ENCODE results near the gene PTPRH.

PTPRH gene, protein sequence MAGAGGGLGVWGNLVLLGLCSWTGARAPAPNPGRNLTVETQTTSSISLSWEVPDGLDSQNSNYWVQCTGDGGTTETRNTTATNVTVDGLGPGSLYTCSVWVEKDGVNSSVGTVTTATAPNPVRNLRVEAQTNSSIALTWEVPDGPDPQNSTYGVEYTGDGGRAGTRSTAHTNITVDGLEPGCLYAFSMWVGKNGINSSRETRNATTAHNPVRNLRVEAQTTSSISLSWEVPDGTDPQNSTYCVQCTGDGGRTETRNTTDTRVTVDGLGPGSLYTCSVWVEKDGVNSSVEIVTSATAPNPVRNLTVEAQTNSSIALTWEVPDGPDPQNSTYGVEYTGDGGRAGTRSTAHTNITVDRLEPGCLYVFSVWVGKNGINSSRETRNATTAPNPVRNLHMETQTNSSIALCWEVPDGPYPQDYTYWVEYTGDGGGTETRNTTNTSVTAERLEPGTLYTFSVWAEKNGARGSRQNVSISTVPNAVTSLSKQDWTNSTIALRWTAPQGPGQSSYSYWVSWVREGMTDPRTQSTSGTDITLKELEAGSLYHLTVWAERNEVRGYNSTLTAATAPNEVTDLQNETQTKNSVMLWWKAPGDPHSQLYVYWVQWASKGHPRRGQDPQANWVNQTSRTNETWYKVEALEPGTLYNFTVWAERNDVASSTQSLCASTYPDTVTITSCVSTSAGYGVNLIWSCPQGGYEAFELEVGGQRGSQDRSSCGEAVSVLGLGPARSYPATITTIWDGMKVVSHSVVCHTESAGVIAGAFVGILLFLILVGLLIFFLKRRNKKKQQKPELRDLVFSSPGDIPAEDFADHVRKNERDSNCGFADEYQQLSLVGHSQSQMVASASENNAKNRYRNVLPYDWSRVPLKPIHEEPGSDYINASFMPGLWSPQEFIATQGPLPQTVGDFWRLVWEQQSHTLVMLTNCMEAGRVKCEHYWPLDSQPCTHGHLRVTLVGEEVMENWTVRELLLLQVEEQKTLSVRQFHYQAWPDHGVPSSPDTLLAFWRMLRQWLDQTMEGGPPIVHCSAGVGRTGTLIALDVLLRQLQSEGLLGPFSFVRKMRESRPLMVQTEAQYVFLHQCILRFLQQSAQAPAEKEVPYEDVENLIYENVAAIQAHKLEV

GRCh38 chr19:55208880-55209692 lies at the start of gene PTPRH:
Gene PTPRH, minus strand, starts transcription at chr19:55209501. Its CDS starts 68 bp downstream, at chr19:55209433.
- Histone ChIP-seq H3K36me3 (ENCODE audit: control insufficient read depth in 1 of 2, insufficient read depth in 2 of 2, low read length in 2 of 2) (no peaks in the 10 kb centered on the region), H3K27me3 (ENCODE audit: low read depth, low read length) (no peaks in the 10 kb centered on the region), H3K4me3 (ENCODE audit: low read depth in 1 of 2, low read length in 2 of 2) (no peak within 1 kb of the TSS), H3K27ac (ENCODE audit: low read length) (peak within 1 kb of the TSS; percentile 77), H3K9me3 (ENCODE audit: control insufficient read depth in 1 of 2, low read length in 2 of 2) (peaks cover 0 to 7% of the 10 kb centered on the region in 2 donors), H3K4me1 (ENCODE audit: control insufficient read depth in 1 of 2, insufficient read depth in 2 of 2, low read length in 2 of 2) (peaks cover 4 to 15% of the 10 kb centered on the region in 2 donors)

GRCh38 chr19:55258476-55258827 lies 49.2 kb upstream of the PTPRH start:
- Histone ChIP-seq H3K36me3 (ENCODE audit: control insufficient read depth in 1 of 2, insufficient read depth in 2 of 2, low read length in 2 of 2) (peaks cover 0 to 10% of the 10 kb centered on the region in 2 donors), H3K4me3 (ENCODE audit: low read depth in 1 of 2, low read length in 2 of 2) (peak overlapping the region; percentile 81 to 87), H3K27me3 (ENCODE audit: low read depth, low read length) (no peaks in the 10 kb centered on the region), H3K9me3 (ENCODE audit: control insufficient read depth in 1 of 2, low read length in 2 of 2) (no peaks in the 10 kb centered on the region), H3K27ac (ENCODE audit: low read length) (no peak overlapping the region), H3K4me1 (ENCODE audit: control insufficient read depth in 1 of 2, insufficient read depth in 2 of 2, low read length in 2 of 2) (peaks cover 16 to 45% of the 10 kb centered on the region in 2 donors)

GRCh38 chr19:55257461-55258420 lies 48.4 kb upstream of the PTPRH start:
- no peaks in the 10 kb centered on the region for H3K27me3 ChIP-seq (ENCODE audit: low read depth, low read length)
- peaks cover 16 to 47% of the 10 kb centered on the region in 2 donors for H3K4me1 ChIP-seq (ENCODE audit: control insufficient read depth in 1 of 2, insufficient read depth in 2 of 2, low read length in 2 of 2)
- H3K27ac ChIP-seq (ENCODE audit: low read length): peak overlapping the region; percentile 63
- H3K4me3 ChIP-seq (ENCODE audit: low read depth in 1 of 2, low read length in 2 of 2): peak overlapping the region; percentile 81 to 87
- peaks cover 0 to 10% of the 10 kb centered on the region in 2 donors for H3K36me3 ChIP-seq (ENCODE audit: control insufficient read depth in 1 of 2, insufficient read depth in 2 of 2, low read length in 2 of 2)
- no peaks in the 10 kb centered on the region for H3K9me3 ChIP-seq (ENCODE audit: control insufficient read depth in 1 of 2, low read length in 2 of 2)

DNA sequence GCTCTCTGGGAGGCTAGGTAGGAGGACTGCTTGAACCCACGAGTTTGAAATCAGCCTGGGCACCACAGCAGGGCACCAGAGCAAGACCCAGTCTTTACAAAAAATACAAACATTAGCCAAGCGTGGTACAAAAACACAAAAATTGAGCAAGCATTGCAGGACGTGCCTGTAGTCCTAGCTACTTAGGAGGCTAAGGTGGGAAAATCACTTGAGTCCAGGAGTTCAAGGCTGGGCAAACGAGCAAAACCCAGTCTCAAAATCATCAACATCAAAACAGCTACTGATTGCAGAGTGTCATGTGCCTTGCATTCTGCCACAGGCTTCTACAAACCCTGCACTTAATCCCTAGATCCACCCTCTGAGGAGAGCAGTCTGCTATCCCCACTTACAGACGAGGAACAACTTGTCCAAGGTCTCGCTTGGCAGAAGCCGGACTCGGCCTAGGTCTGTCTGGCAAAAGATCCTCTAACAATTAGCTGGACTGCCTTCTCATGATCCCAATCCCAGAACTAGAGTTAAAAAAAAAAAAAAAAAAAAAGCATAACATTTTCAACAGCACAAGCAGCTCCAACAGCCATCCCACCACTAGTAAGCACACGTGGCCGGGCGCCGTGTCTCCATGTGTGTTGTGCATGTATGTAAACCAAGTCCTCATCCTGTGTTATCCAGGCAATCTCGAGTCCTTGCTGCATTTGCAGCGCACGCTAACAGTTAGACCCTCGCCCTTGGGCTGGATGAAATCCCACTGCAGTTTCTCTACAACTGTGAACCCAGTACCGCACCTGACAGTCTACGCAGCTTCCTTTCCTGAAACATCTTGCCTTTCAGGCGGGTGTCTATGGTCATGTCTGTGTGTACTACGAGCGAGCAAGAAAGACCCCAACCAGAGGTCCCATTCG lies 47.5 kb upstream of the PTPRH start:
- Histone ChIP-seq H3K4me3 (ENCODE audit: low read depth in 1 of 2, low read length in 2 of 2) (peak overlapping the region; percentile 81 to 87), H3K36me3 (ENCODE audit: control insufficient read depth in 1 of 2, insufficient read depth in 2 of 2, low read length in 2 of 2) (peaks cover 0 to under 1% of the 10 kb centered on the region in 2 donors), H3K4me1 (ENCODE audit: control insufficient read depth in 1 of 2, insufficient read depth in 2 of 2, low read length in 2 of 2) (peaks cover 16 to 48% of the 10 kb centered on the region in 2 donors), H3K27me3 (ENCODE audit: low read depth, low read length) (no peaks in the 10 kb centered on the region), H3K27ac (ENCODE audit: low read length) (no peak overlapping the region), H3K9me3 (ENCODE audit: control insufficient read depth in 1 of 2, low read length in 2 of 2) (no peaks in the 10 kb centered on the region)

- H3K4me3 ChIP-seq (ENCODE audit: low read depth in 1 of 2, low read length in 2 of 2): peak overlapping the region in 1 of 2 donors; percentile 81
- H3K9me3 ChIP-seq (ENCODE audit: control insufficient read depth in 1 of 2, low read length in 2 of 2): no peaks in the 10 kb centered on the region
- H3K36me3 ChIP-seq (ENCODE audit: control insufficient read depth in 1 of 2, insufficient read depth in 2 of 2, low read length in 2 of 2): no peaks in the 10 kb centered on the region
- no peaks in the 10 kb centered on the region for H3K27me3 ChIP-seq (ENCODE audit: low read depth, low read length)
- peak overlapping the region; percentile 8 for H3K27ac ChIP-seq (ENCODE audit: low read length)
- peaks cover 16 to 48% of the 10 kb centered on the region in 2 donors for H3K4me1 ChIP-seq (ENCODE audit: control insufficient read depth in 1 of 2, insufficient read depth in 2 of 2, low read length in 2 of 2)
These were observed 46.5 kb upstream of the PTPRH start for GRCh38 chr19:55255618-55256423.

DNA sequence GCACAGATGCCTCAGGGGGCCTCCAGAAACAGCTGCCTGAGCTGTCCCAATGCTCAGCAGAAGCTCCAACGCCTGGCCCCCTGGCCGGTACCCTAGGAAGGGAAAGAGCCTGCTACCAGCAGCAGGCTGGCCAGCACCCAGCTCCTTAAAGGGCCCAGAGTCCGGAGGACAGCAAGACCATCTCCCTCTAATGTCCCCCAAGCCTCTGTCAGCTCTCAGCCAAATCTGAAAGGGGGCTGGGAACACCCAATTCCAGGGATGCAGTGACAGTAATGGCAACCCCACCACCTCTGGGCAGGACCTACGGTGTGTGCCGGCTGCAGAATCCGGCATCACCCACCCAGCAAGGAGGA lies 45.3 kb upstream of the PTPRH start:
- no peaks in the 10 kb centered on the region for H3K9me3 ChIP-seq (ENCODE audit: control insufficient read depth in 1 of 2, low read length in 2 of 2)
- no peaks in the 10 kb centered on the region for H3K27me3 ChIP-seq (ENCODE audit: low read depth, low read length)
- H3K4me1 ChIP-seq (ENCODE audit: control insufficient read depth in 1 of 2, insufficient read depth in 2 of 2, low read length in 2 of 2): peaks cover 16 to 45% of the 10 kb centered on the region in 2 donors
- no peaks in the 10 kb centered on the region for H3K36me3 ChIP-seq (ENCODE audit: control insufficient read depth in 1 of 2, insufficient read depth in 2 of 2, low read length in 2 of 2)
- peak overlapping the region; percentile 30 to 47 for H3K4me3 ChIP-seq (ENCODE audit: low read depth in 1 of 2, low read length in 2 of 2)
- H3K27ac ChIP-seq (ENCODE audit: low read length): peak overlapping the region; percentile 62

DNA sequence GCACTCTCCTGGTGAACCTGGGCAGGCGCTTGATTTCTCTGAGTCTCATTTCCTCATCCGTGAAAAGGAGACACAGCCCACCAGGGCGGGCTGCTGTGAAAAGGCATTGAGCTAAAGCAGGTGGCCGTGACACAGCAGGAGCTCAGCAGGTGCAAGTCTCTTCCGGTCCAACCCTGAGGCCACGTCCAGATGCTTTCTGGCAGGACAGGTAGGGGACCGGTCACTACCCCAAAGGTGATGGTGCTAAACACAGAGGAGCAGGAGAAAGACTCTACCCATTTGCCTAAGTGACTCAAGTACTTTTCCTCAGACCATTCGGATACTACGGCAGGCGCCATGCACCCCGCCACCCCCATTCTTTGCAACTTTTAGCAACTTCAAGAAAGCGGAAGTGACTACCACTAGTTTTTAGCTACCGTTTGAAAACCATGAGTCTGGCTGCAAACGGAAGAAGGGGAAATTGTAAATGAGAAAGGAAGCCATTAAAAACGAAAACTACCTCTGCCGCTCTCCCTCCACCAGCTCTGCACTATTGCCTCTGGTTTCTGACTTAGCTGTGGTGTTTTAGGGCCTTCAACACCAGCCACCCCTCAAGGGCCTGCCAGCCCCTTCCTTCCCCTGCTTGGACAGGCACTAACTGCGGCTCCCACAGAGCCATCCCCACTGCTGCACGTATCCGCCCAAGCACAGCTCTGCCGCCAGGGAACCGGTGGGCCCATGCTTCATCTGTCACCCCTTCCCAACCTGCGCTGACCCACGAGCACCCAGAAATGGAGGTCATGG lies 44.7 kb upstream of the PTPRH start:
- no peaks in the 10 kb centered on the region for H3K27me3 ChIP-seq (ENCODE audit: low read depth, low read length)
- H3K4me3 ChIP-seq (ENCODE audit: low read depth in 1 of 2, low read length in 2 of 2): peak overlapping the region; percentile 30 to 47
- H3K4me1 ChIP-seq (ENCODE audit: control insufficient read depth in 1 of 2, insufficient read depth in 2 of 2, low read length in 2 of 2): peaks cover 16 to 46% of the 10 kb centered on the region in 2 donors
- peak overlapping the region; percentile 62 for H3K27ac ChIP-seq (ENCODE audit: low read length)
- no peaks in the 10 kb centered on the region for H3K36me3 ChIP-seq (ENCODE audit: control insufficient read depth in 1 of 2, insufficient read depth in 2 of 2, low read length in 2 of 2)
- H3K9me3 ChIP-seq (ENCODE audit: control insufficient read depth in 1 of 2, low read length in 2 of 2): no peaks in the 10 kb centered on the region

- Histone ChIP-seq H3K27ac (ENCODE audit: low read length) (no peak overlapping the region), H3K4me3 (ENCODE audit: low read depth in 1 of 2, low read length in 2 of 2) (no peak overlapping the region), H3K4me1 (ENCODE audit: control insufficient read depth in 1 of 2, insufficient read depth in 2 of 2, low read length in 2 of 2) (peaks cover 16 to 56% of the 10 kb centered on the region in 2 donors), H3K27me3 (ENCODE audit: low read depth, low read length) (no peaks in the 10 kb centered on the region), H3K9me3 (ENCODE audit: control insufficient read depth in 1 of 2, low read length in 2 of 2) (no peaks in the 10 kb centered on the region), H3K36me3 (ENCODE audit: control insufficient read depth in 1 of 2, insufficient read depth in 2 of 2, low read length in 2 of 2) (no peaks in the 10 kb centered on the region)
These were observed 43.7 kb upstream of the PTPRH start for GRCh38 chr19:55252760-55253663.

Data from muscle layer of duodenum (tissue), 2 donors.